Measurements from ENCODE around the gene ALDH3A1.

The ALDH3A1 gene

DNA sequence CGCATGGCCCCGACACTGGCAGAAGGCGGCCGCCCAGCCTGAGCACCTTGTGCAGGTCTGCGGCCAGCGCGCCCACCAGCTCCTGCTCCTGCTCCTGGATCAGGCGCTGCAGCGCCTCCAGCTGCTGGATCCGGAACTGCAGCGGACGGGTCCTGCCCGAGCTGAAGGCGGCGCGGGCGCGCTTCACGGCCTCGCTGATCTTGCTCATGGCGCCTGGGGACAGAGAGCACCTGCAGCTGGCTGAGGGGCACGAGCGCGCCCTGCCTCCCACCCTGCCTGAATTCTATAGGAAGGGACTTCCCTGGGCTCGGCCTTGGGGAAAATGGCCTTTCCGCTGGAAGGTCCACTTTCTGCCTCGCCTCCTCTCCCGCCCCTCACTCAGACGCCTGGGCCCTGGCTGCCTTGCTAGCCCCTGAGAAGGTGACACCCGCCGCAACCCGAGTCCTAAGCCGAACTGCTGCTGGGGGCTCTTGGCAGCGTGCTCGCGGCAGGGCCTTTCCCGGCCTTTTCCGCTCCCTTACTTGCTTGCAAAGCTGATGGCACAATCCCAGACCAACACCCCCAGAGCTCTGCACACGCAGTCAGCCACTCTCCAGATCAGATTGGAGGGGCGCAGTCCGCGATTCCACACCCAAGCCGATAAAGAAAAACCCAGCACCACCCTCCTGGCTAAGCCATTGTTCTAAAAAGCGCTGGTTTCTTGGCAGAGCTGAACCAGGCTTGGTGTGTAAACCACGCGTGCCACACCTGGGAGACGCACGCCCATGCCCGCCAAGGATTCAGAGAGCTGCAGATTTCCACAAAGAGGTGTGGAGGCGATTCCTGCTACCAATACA is 3.0 kb downstream of the ALDH3A1 start:
- peak overlapping the region; percentile 29 for H3K4me3 ChIP-seq (ENCODE audit: low read length)
- peak; percentile 49 for DNase-seq (ENCODE audit: low read depth)
- TF ChIP-seq, protein P1, sequence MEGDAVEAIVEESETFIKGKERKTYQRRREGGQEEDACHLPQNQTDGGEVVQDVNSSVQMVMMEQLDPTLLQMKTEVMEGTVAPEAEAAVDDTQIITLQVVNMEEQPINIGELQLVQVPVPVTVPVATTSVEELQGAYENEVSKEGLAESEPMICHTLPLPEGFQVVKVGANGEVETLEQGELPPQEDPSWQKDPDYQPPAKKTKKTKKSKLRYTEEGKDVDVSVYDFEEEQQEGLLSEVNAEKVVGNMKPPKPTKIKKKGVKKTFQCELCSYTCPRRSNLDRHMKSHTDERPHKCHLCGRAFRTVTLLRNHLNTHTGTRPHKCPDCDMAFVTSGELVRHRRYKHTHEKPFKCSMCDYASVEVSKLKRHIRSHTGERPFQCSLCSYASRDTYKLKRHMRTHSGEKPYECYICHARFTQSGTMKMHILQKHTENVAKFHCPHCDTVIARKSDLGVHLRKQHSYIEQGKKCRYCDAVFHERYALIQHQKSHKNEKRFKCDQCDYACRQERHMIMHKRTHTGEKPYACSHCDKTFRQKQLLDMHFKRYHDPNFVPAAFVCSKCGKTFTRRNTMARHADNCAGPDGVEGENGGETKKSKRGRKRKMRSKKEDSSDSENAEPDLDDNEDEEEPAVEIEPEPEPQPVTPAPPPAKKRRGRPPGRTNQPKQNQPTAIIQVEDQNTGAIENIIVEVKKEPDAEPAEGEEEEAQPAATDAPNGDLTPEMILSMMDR (conservative IDR thresholded peaks at IDR 0.05; ENCODE audit: low read length), result peak; percentile 69

DNA sequence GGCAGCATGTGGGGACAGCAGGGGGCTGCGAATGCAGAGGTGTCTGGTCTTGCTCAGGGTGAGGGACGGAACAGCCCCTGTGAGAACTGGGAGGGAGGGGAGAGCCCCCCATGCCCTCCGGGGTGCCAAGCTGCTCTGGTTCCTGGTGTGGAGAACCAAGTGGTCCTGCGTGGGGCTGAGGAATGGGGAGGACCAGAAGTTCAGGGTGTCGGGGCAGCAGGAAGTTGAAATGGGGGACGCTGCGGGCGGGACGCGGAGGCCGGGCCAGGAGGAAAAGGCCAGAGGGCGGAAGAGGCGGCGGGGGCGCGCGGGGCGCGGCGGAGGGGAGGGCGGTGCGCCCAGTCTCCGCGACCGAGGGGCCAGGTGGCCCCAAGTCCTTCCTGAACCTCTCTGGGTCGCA is 3.6 kb downstream of the ALDH3A1 start:
- peak overlapping the region; percentile 16; the same call in 1 of the 2 replicates for H3K4me3 ChIP-seq (ENCODE audit: low read length)
- TF ChIP-seq, protein P1 (conservative IDR thresholded peaks at IDR 0.05; ENCODE audit: low read length), result no peak
- no peak for DNase-seq (ENCODE audit: low read depth)

DNA sequence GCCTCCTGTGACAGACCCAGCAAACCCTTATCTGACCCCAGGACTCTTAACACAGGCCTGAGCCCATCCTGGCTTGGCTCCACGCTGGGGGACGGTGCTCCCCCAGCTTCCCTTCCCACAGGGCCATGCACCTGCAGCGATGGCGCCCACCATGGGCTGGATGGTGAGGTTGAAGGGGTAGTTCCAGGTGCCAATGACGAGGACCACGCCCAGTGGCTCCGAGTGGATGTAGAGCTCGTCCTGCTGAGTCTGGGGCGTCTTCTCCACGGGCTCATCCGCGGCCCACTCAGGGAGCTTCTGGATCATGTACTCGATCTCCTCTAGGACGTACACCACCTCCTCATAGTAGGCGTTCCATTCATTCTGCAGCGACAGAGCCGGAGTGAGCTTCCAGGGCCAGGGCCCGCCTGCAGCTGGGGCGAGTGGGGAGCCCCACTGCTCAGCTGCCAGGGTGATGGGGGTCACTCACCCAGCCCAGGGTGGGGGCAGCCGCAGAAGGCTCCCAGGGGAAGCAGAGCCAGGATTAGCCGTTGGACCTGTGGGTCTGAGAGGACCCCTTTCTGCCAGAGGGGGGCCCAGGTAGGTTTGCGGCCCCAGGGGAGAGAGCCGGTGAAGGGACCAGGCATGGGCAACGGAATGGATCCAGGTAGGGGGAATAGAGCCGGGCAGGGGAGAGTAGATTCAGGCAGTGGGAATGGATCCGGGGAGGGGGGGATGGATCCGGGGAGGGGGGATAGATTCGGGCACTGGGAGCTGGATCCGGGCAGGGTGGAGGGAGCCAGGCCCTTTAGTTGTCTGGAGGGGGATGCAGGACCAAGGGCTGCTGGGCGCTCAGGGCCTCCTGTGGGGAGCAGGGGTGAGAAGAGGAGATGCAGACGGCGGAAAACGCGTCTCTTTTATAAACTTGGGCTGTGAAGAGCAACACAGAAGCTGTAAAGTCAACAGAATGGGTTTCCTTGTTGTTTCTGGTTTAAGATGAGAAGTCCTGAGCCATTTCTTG is 4.7 kb downstream of the ALDH3A1 start:
- TF ChIP-seq, protein P1 (conservative IDR thresholded peaks at IDR 0.05; ENCODE audit: low read length), result no peak
- no peak overlapping the region for H3K4me3 ChIP-seq (ENCODE audit: low read length)
- DNase-seq (ENCODE audit: low read depth), result no peak

DNA sequence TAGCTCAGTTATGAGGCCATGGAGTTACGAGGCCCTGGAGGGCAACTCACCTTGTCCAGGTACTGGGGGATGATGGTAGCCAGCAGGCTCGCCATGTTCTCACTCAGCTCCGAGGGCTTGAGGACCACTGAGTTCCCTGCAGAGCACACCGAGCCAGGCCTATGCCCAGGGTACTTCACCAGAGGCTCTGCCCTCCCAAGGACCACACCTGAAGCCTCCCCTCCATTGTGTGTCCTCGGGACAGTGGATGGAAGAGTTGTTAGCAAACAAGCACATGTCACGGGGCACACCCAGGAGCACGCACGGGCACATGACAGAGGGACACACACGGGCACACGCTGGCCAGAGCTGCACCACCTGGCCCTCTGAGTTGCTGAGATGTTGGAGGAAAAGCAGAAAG is 5.6 kb downstream of the ALDH3A1 start:
- H3K4me3 ChIP-seq (ENCODE audit: low read length), result no peak overlapping the region
- no peak for DNase-seq (ENCODE audit: low read depth)
- TF ChIP-seq, protein P1 (conservative IDR thresholded peaks at IDR 0.05; ENCODE audit: low read length), result no peak

DNA sequence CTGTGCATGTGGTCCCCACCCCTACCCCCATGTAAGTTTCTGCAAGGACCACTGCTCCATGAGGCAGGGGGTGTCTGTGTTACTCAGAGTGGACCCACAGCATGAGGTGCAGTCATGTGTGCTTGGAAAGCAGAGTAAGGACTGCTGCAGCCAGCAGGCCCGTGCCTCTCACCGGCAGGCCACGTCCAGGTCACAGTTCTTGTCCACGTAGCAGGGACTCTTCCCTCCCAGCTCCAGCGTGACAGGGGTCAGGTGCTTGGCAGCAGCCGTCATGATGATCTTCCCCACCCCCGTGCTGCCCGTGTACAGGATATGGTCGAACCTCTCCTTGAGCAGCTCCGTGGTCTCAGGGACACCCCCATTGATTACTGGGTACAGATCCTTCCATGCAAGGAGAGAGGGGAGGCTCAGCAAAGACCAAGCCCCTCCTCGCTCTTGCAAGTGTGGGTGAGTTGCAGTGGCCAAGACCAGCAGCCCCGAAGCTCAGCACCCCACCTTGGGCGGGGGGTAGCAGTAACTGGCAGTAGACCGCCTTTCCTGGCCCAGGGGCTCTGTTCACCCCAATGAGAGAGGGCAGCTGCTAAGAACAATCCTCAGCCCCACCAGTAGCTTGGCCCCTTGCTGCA is 6.2 kb downstream of the ALDH3A1 start:
- no peak overlapping the region for H3K4me3 ChIP-seq (ENCODE audit: low read length)
- no peak for DNase-seq (ENCODE audit: low read depth)
- TF ChIP-seq, protein P1 (conservative IDR thresholded peaks at IDR 0.05; ENCODE audit: low read length), result no peak

DNA sequence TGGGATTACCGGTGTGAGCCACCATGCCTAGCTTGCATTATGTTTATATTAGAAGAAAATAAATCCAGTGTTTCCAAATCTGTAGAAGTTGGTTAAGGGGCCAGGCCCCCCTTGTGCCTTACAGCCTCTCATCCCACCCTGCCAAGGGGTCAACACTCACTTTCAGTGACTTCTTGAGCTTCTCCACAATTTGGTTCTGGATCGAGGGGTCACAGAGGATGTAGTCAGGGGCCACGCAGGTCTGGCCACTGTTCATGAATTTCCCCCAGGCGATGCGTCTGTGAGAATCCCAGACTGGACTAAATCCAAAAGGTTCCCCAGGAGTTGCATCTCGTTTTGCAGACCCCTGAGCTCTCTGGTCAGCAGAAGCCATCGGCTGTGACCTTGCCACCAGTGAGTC is 7.2 kb downstream of the ALDH3A1 start:
- no peak for DNase-seq (ENCODE audit: low read depth)
- TF ChIP-seq, protein P1 (conservative IDR thresholded peaks at IDR 0.05; ENCODE audit: low read length), result no peak

More for the DNA sequence above, 7.2 kb downstream of the ALDH3A1 start:
- no peak overlapping the region for H3K4me3 ChIP-seq (ENCODE audit: low read length)

All from AG10803 (cell line).